Retina (tissue), 1 donor: ENCODE results near the gene MUC4.
"Not testable (repeated sequence)": the region's sequence is repeated elsewhere in the genome, so short reads cannot be mapped to it uniquely, and the experiment has no call there.

ENCODE experiments used
- DNase-seq: peaks from one replicate; pipeline ENCODE4 v3.0.0-alpha.2; 2016

Gene MUC4

GRCh38 chr3:195757827-195758226 lies 53.9 kb downstream of the MUC4 start:
- DNase-seq: no peak

- DNase-seq: no peak
Measured at GRCh38 chr3:195757438-195757770, 54.3 kb downstream of the MUC4 start.

GRCh38 chr3:195755791-195756676 lies 55.7 kb downstream of the MUC4 start:
- DNase-seq: no peak

GRCh38 chr3:195755391-195755790 lies 56.3 kb downstream of the MUC4 start:
- no peak for DNase-seq

- DNase-seq: no peak
Measured at GRCh38 chr3:195754906-195755305, 56.8 kb downstream of the MUC4 start.

GRCh38 chr3:195754141-195754540 lies 57.6 kb downstream of the MUC4 start:
- DNase-seq: no peak

GRCh38 chr3:195753581-195753980 lies 58.1 kb downstream of the MUC4 start:
- DNase-seq: no peak

- DNase-seq: no peak
Measured at GRCh38 chr3:195752546-195753331, 59.0 kb downstream of the MUC4 start.

- no peak for DNase-seq
Measured at GRCh38 chr3:195752066-195752465, 59.7 kb downstream of the MUC4 start.

GRCh38 chr3:195751560-195751959 lies 60.2 kb downstream of the MUC4 start:
- no peak for DNase-seq

- no peak for DNase-seq
Measured at GRCh38 chr3:195750797-195751520, 60.8 kb downstream of the MUC4 start.

- DNase-seq: not testable (repeated sequence)
Measured at GRCh38 chr3:195749101-195749500, 62.6 kb downstream of the MUC4 start.

GRCh38 chr3:195748661-195749060 lies 63.1 kb downstream of the MUC4 start:
- DNase-seq: no peak

GRCh38 chr3:195746751-195747150 lies 65.0 kb downstream of the MUC4 start:
- no peak for DNase-seq

GRCh38 chr3:195746346-195746745 lies 65.4 kb downstream of the MUC4 start:
- DNase-seq: no peak

- no peak for DNase-seq
Measured at GRCh38 chr3:195744437-195744836, 67.3 kb downstream of the MUC4 start.

- no peak for DNase-seq
Measured at GRCh38 chr3:195739561-195740111, 72.1 kb downstream of the MUC4 start.

GRCh38 chr3:195738274-195739044 lies 73.3 kb downstream of the MUC4 start:
- DNase-seq: no peak

- not testable (repeated sequence) for DNase-seq
Measured at GRCh38 chr3:195737782-195738181, 73.9 kb downstream of the MUC4 start.

GRCh38 chr3:195736866-195737490 lies 74.8 kb downstream of the MUC4 start:
- DNase-seq: no peak

GRCh38 chr3:195735036-195735695 lies 76.6 kb downstream of the MUC4 start:
- no peak for DNase-seq
